ENCODE measurements around the gene HAPLN3.

Gene HAPLN3

GRCh38 chr15:88832820-88833730, 62.3 kb downstream of the HAPLN3 start:
- DNase-seq (ENCODE audit: low read depth), result no peak
- TF ChIP-seq CTCF (IDR thresholded peaks at IDR 0.05; ENCODE audit: control insufficient read depth, extremely low read depth, insufficient read depth), result no peak
- H3K4me3 ChIP-seq (ENCODE audit: low read depth, low read length), result no peak overlapping the region

GRCh38 chr15:88830016-88830415, 65.3 kb downstream of the HAPLN3 start:
- TF ChIP-seq CTCF (IDR thresholded peaks at IDR 0.05; ENCODE audit: control insufficient read depth, extremely low read depth, insufficient read depth), result no peak
- no peak for DNase-seq (ENCODE audit: low read depth)
- no peak overlapping the region for H3K4me3 ChIP-seq (ENCODE audit: low read depth, low read length)

GRCh38 chr15:88828791-88829190, 66.6 kb downstream of the HAPLN3 start:
- TF ChIP-seq CTCF (IDR thresholded peaks at IDR 0.05; ENCODE audit: control insufficient read depth, extremely low read depth, insufficient read depth), result no peak
- DNase-seq (ENCODE audit: low read depth), result no peak
- H3K4me3 ChIP-seq (ENCODE audit: low read depth, low read length), result no peak overlapping the region

Data from LNCaP clone FGC (cell line).